ENCODE data around the gene THUMPD2. TPM values are rescaled to one million over a fixed set of nuclear protein-coding genes. Genes with fewer than 3 reads are reported as not detected.

Gene THUMPD2
- total and polyA plus RNA-seq, 3 experiments from 2014 or later: 8.0 to 15.1 (median 12.2) TPM

GRCh38 chr2:39723946-39724827, 54.9 kb downstream of the THUMPD2 start:
- H3K27ac Mint-ChIP-seq: no peak overlapping the region
- H3K9me3 ChIP-seq (ENCODE audit: low read length): no peaks in the 10 kb centered on the region
- H3K27me3 Mint-ChIP-seq: peaks cover 2 to 18% of the 10 kb centered on the region in 2 donors
- no peak overlapping the region for H3K4me3 ChIP-seq (ENCODE audit: low read length)
- H3K4me3 Mint-ChIP-seq: no peak overlapping the region
- no peak overlapping the region for H3K27ac ChIP-seq (ENCODE audit: low read depth, low read length)
- H3K36me3 ChIP-seq (ENCODE audit: insufficient read depth, low read length): no peaks in the 10 kb centered on the region
- DNase-seq: no peak
- ChIA-PET POLR2A (no interaction called here), CTCF (no interaction called here)
- no peaks in the 10 kb centered on the region for H3K36me3 Mint-ChIP-seq
- H3K27me3 ChIP-seq (ENCODE audit: insufficient read depth, low read length, poor library complexity, severe bottlenecking): no peaks in the 10 kb centered on the region
- peaks cover 0 to 2% (median 0%) of the 10 kb centered on the region in 5 donors for H3K9me3 Mint-ChIP-seq
- no peaks in the 10 kb centered on the region for H3K4me1 ChIP-seq (ENCODE audit: insufficient read depth, low read length)
- H3K4me1 Mint-ChIP-seq: no peaks in the 10 kb centered on the region

- no peaks in the 10 kb centered on the region for H3K4me1 ChIP-seq (ENCODE audit: insufficient read depth, low read length)
- H3K27ac ChIP-seq (ENCODE audit: low read depth, low read length): no peak overlapping the region
- Mint-ChIP-seq H3K4me1 (no peaks in the 10 kb centered on the region), H3K9me3 (peaks cover 0 to 2% (median 0%) of the 10 kb centered on the region in 5 donors), H3K27ac (no peak overlapping the region), H3K4me3 (no peak overlapping the region), H3K27me3 (peaks cover 2 to 22% of the 10 kb centered on the region in 2 donors), H3K36me3 (no peaks in the 10 kb centered on the region)
- H3K27me3 ChIP-seq (ENCODE audit: insufficient read depth, low read length, poor library complexity, severe bottlenecking): no peaks in the 10 kb centered on the region
- ChIA-PET POLR2A (no interaction called here), CTCF (no interaction called here)
- no peaks in the 10 kb centered on the region for H3K9me3 ChIP-seq (ENCODE audit: low read length)
- H3K4me3 ChIP-seq (ENCODE audit: low read length): no peak overlapping the region
- DNase-seq: no peak
- H3K36me3 ChIP-seq (ENCODE audit: insufficient read depth, low read length): no peaks in the 10 kb centered on the region
Measured at GRCh38 chr2:39723497-39723896, 55.6 kb downstream of the THUMPD2 start.

GRCh38 chr2:39720970-39721369, 58.1 kb downstream of the THUMPD2 start:
- Histone ChIP-seq H3K27ac (ENCODE audit: low read depth, low read length) (no peak overlapping the region), H3K4me1 (ENCODE audit: insufficient read depth, low read length) (no peaks in the 10 kb centered on the region), H3K9me3 (ENCODE audit: low read length) (no peaks in the 10 kb centered on the region), H3K4me3 (ENCODE audit: low read length) (no peak overlapping the region), H3K27me3 (ENCODE audit: insufficient read depth, low read length, poor library complexity, severe bottlenecking) (no peaks in the 10 kb centered on the region), H3K36me3 (ENCODE audit: insufficient read depth, low read length) (no peaks in the 10 kb centered on the region)
- no peak for DNase-seq
- peaks cover 3 to 22% of the 10 kb centered on the region in 2 donors for H3K27me3 Mint-ChIP-seq
- ChIA-PET CTCF (no interaction called here), POLR2A (no interaction called here)
- no peaks in the 10 kb centered on the region for H3K4me1 Mint-ChIP-seq
- H3K9me3 Mint-ChIP-seq: no peaks in the 10 kb centered on the region
- no peaks in the 10 kb centered on the region for H3K36me3 Mint-ChIP-seq
- H3K27ac Mint-ChIP-seq: no peak overlapping the region
- H3K4me3 Mint-ChIP-seq: no peak overlapping the region

GRCh38 chr2:39719317-39719716, 59.7 kb downstream of the THUMPD2 start:
- Histone ChIP-seq H3K27ac (ENCODE audit: low read depth, low read length) (no peak overlapping the region), H3K27me3 (ENCODE audit: insufficient read depth, low read length, poor library complexity, severe bottlenecking) (no peaks in the 10 kb centered on the region), H3K4me1 (ENCODE audit: insufficient read depth, low read length) (no peaks in the 10 kb centered on the region), H3K36me3 (ENCODE audit: insufficient read depth, low read length) (no peaks in the 10 kb centered on the region), H3K9me3 (ENCODE audit: low read length) (no peaks in the 10 kb centered on the region), H3K4me3 (ENCODE audit: low read length) (no peak overlapping the region)
- CTCF ChIA-PET: no interaction called here
- no peak overlapping the region for H3K4me3 Mint-ChIP-seq
- DNase-seq: no peak
- H3K4me1 Mint-ChIP-seq: no peaks in the 10 kb centered on the region
- no peaks in the 10 kb centered on the region for H3K9me3 Mint-ChIP-seq
- no peak overlapping the region for H3K27ac Mint-ChIP-seq
- POLR2A ChIA-PET: no interaction called here
- peaks cover 3 to 22% of the 10 kb centered on the region in 2 donors for H3K27me3 Mint-ChIP-seq
- H3K36me3 Mint-ChIP-seq: no peaks in the 10 kb centered on the region

- CTCF ChIA-PET: no interaction called here
- DNase-seq: no peak
Measured at GRCh38 chr2:39718483-39718882, 60.6 kb downstream of the THUMPD2 start.

GRCh38 chr2:39717067-39717466, 62.0 kb downstream of the THUMPD2 start:
- no peaks in the 10 kb centered on the region for H3K9me3 ChIP-seq (ENCODE audit: low read length)
- H3K27ac ChIP-seq (ENCODE audit: low read depth, low read length): no peak overlapping the region
- no peaks in the 10 kb centered on the region for H3K36me3 ChIP-seq (ENCODE audit: insufficient read depth, low read length)
- no peaks in the 10 kb centered on the region for H3K4me1 ChIP-seq (ENCODE audit: insufficient read depth, low read length)
- Mint-ChIP-seq H3K9me3 (no peaks in the 10 kb centered on the region), H3K36me3 (no peaks in the 10 kb centered on the region), H3K27ac (no peak overlapping the region), H3K4me3 (no peak overlapping the region), H3K4me1 (no peaks in the 10 kb centered on the region), H3K27me3 (peaks cover 6 to 21% of the 10 kb centered on the region in 2 donors)
- no peak overlapping the region for H3K4me3 ChIP-seq (ENCODE audit: low read length)
- no peak for DNase-seq
- no peaks in the 10 kb centered on the region for H3K27me3 ChIP-seq (ENCODE audit: insufficient read depth, low read length, poor library complexity, severe bottlenecking)
- CTCF ChIA-PET: no interaction called here
- POLR2A ChIA-PET: no interaction called here

More at GRCh38 chr2:39718483-39718882, 60.6 kb downstream of the THUMPD2 start:
- H3K36me3 Mint-ChIP-seq: no peaks in the 10 kb centered on the region
- H3K9me3 Mint-ChIP-seq: no peaks in the 10 kb centered on the region
- Histone ChIP-seq H3K4me1 (ENCODE audit: insufficient read depth, low read length) (no peaks in the 10 kb centered on the region), H3K27ac (ENCODE audit: low read depth, low read length) (no peak overlapping the region), H3K9me3 (ENCODE audit: low read length) (no peaks in the 10 kb centered on the region), H3K4me3 (ENCODE audit: low read length) (no peak overlapping the region), H3K36me3 (ENCODE audit: insufficient read depth, low read length) (no peaks in the 10 kb centered on the region), H3K27me3 (ENCODE audit: insufficient read depth, low read length, poor library complexity, severe bottlenecking) (no peaks in the 10 kb centered on the region)
- no peak overlapping the region for H3K27ac Mint-ChIP-seq
- peaks cover 6 to 22% of the 10 kb centered on the region in 2 donors for H3K27me3 Mint-ChIP-seq
- H3K4me3 Mint-ChIP-seq: no peak overlapping the region
- POLR2A ChIA-PET: no interaction called here
- no peaks in the 10 kb centered on the region for H3K4me1 Mint-ChIP-seq

GRCh38 chr2:39715822-39716221, 63.2 kb downstream of the THUMPD2 start:
- no peaks in the 10 kb centered on the region for H3K36me3 Mint-ChIP-seq
- H3K4me3 ChIP-seq (ENCODE audit: low read length): no peak overlapping the region
- H3K4me1 Mint-ChIP-seq: no peaks in the 10 kb centered on the region
- no peaks in the 10 kb centered on the region for H3K4me1 ChIP-seq (ENCODE audit: insufficient read depth, low read length)
- H3K4me3 Mint-ChIP-seq: no peak overlapping the region
- peaks cover 4 to 12% of the 10 kb centered on the region in 2 donors for H3K27me3 Mint-ChIP-seq
- no peak for DNase-seq
- no peaks in the 10 kb centered on the region for H3K9me3 ChIP-seq (ENCODE audit: low read length)
- no peaks in the 10 kb centered on the region for H3K27me3 ChIP-seq (ENCODE audit: insufficient read depth, low read length, poor library complexity, severe bottlenecking)
- ChIA-PET CTCF (no interaction called here), POLR2A (no interaction called here)
- no peaks in the 10 kb centered on the region for H3K36me3 ChIP-seq (ENCODE audit: insufficient read depth, low read length)
- H3K9me3 Mint-ChIP-seq: no peaks in the 10 kb centered on the region
- no peak overlapping the region for H3K27ac Mint-ChIP-seq
- no peak overlapping the region for H3K27ac ChIP-seq (ENCODE audit: low read depth, low read length)

- Mint-ChIP-seq H3K9me3 (no peaks in the 10 kb centered on the region), H3K27me3 (peaks cover 4 to 13% of the 10 kb centered on the region in 2 donors), H3K27ac (no peak overlapping the region), H3K4me1 (no peaks in the 10 kb centered on the region), H3K36me3 (no peaks in the 10 kb centered on the region), H3K4me3 (no peak overlapping the region)
- Histone ChIP-seq H3K36me3 (ENCODE audit: insufficient read depth, low read length) (no peaks in the 10 kb centered on the region), H3K27me3 (ENCODE audit: insufficient read depth, low read length, poor library complexity, severe bottlenecking) (no peaks in the 10 kb centered on the region), H3K9me3 (ENCODE audit: low read length) (no peaks in the 10 kb centered on the region), H3K4me3 (ENCODE audit: low read length) (no peak overlapping the region), H3K4me1 (ENCODE audit: insufficient read depth, low read length) (no peaks in the 10 kb centered on the region), H3K27ac (ENCODE audit: low read depth, low read length) (no peak overlapping the region)
- DNase-seq: no peak
- CTCF ChIA-PET: no interaction called here
- POLR2A ChIA-PET: no interaction called here
Measured at GRCh38 chr2:39715095-39715494, 64.0 kb downstream of the THUMPD2 start.
